Measurements from ENCODE around the gene SCLT1.
"Not testable (repeated sequence)": the region's sequence is repeated elsewhere in the genome, so short reads cannot be mapped to it uniquely, and the experiment has no call there.

SCLT1 gene

DNA sequence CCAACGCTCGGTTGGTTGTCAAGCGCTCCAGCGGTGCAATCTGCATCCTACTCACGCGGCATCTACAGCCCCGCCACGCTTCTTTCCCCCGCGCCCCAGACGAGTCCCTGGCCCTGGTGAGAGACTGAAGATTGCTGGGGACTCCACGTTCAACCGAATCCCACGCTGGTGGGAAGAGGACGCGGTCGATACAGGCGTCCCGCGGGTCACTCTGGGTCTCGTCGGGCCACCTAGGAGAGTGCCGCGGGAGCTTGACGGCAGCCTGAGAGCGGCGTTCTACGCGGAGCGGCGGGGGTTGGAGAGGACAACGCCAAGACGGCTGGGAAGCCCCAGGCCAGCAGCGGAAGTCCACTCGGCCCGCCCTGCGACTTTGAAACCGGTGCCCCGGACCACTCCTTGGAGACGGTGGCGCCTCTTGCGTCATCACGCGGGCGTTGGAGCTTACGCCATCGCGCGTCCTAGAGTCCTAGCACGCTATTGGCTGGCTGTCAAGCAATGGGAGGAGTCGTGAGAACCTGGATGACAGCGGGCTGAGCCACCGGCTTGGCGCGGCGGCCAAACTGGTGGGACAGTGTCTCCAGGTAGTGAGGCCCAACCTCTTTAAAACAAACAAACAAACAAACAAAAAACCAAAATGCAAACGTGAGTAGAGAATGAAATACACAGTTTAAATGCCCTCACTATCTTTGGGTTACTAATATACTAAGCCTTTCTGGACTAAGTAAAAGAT, at the start of gene SCLT1:
Gene SCLT1 (minus strand): TSS at position 349 of the 730 bp plus-strand sequence. CDS start 436 bp downstream, outside the sequence.
- peak; percentile 53 to 98 (median 92) for DNase-seq

DNA sequence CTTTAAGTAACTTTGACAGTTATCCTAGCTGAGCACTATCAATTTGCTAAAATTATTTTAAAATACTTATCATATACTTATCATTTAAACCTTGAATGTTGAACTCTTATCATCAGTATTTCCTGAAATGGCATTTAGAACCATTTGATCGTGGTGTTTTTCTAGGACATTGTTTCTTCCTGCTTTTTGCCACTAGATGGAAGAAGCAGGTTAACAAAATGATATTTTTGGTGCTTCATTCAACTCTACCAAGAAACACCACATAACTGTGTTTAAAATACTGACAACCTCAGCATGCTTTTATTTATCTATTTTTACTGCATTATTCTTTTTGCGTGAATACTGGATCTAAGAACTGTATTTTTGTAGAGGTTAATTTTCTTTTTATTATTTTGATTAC, 47.2 kb upstream of the SCLT1 start:
- DNase-seq, result no peak

DNA sequence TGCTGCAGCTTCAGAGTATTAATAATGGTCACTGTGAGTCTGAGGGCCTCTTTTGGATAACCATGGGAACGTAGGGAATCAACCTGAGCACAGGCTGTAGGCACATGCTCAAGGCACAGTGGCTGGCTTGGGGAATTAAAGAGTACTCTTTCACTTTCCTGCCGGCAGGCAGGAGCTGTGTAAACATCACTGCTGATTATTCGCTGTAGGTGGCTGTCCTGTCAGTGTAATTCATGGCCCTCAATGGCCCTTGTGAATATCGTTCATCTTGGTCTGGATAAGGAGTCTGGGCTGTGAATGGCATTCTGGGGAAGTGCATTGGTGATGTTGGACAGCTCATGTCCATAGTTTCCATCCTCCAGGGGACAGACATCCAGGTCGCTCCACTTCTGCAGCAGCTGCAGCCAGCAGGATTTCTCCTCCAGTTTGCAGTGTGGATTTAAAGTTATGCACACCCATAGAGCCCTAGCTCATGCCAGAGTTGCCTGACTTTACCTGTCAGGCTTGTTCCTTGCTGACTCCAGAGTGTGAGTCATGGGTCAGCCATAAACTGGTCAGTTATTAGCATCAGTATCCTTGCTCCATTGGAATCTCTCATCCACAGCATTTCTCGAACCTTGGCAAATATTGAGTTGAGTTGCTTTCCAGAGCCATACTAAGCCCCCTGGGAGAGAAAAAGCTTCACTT, 45.6 kb upstream of the SCLT1 start:
- DNase-seq, result no peak

DNA sequence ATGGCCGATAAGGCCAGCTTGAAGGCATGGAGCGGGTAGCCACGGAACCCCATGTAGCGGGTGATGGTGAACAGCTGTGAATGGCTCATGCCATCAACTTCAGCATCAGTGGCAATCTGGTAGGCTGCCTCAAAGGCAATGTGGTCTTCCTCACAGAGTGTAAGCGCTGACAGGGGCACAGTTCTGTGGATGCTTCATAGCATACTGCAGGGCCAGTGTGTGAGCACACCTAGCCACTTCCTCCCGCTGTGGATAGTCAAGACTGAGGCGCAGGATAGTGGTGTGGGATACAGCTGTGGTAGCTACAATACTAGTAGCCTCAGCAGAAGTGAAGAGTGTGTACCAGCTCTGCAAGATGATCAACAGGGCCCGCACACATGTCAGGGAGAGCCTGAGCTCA, 43.1 kb upstream of the SCLT1 start:
- no peak for DNase-seq

DNA sequence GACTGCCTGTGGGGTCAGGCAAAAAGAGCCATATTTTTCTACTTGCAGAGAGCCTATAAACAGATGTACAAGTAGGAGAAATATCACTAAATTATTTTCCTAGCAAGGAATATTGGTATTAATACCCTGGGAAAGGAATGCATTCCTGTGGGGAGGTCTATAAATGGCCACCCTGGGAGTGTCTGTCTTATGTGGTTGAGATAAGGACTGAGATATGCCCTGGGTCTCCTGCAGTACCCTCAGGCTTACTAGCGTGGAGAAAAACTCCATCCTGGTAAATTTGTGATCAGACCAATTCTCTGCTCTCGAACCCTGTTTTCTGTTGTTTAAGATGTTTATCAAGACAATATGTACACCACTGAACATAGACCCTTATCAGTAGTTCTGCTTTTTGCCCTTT, 38.0 kb upstream of the SCLT1 start:
- DNase-seq, result no peak

DNA sequence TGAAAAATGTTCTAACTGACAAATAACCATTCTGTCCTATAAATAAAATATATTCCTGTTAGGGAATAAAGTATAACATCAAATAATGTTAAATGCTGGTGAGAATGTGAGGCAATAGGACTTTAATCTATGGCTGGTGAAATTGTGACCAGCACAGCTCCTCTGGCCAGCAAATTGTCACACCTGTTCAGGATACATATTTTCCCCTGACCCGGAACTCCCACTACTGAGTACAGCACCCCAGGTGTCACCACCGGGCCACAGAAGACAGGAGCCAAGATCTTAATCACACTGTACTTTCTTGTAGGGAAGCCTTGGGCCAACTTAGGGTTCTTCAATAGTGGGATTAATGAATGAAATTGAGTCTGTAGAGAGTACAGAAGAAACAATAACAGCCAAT, 35.8 kb upstream of the SCLT1 start:
- no peak for DNase-seq

DNA sequence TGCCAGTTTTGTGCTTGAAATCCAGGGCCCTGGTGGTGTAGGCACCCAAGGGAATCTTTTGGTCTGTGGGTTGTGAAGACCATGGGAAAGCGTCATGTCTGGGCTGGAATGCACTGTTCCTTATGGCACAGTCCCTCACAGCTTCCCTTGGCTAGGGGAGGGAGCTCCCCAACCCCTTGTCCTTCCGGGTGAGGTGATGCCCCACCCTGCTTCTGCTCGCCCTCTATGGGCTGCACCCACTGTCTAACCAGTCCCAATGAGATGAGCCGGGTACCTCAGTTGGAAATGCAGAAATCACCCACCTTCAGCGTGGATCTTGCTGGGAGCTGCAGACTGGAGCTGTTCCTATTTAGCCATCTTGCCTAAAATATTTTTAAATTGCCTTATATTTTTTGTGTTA, 33.3 kb upstream of the SCLT1 start:
- not testable (repeated sequence) for DNase-seq

DNA sequence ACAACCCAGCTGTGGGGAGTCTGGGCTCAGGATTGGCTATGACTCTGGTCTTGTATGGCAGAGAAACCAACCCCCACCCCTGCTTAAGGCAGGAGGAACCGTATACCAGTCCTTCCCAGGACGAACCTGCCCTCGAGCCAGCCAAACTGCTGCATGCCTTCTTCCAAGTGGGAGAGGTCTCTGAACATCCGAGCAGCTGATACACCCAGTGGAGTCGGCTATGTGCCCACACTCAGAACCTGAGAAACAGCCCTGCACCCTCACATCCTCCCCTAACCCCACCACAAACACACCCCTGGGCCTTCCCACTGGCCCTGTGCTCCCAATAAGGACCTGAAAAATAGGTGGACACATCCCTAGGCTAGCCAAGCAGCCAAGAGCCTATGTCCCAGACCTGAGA, 24.4 kb upstream of the SCLT1 start:
- no peak for DNase-seq

DNA sequence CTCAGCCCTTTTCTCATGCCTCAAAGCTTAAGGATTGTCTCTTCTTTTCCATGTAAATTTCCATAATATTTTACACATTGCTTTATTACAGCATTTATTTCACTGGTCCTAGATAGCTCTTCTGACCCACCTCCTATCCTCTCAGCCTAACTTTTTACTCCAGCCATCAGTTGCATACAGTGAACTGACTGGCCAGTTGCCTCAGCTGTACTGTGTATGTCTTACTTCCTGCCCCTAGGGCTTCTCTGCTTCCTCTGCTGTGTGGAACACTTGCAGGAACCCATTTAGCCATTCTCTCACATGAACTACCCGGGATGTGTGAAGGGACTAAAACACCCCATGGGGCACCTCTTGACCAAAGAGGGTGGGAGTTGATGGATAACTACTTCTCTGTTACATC, 20.6 kb upstream of the SCLT1 start:
- no peak for DNase-seq

DNA sequence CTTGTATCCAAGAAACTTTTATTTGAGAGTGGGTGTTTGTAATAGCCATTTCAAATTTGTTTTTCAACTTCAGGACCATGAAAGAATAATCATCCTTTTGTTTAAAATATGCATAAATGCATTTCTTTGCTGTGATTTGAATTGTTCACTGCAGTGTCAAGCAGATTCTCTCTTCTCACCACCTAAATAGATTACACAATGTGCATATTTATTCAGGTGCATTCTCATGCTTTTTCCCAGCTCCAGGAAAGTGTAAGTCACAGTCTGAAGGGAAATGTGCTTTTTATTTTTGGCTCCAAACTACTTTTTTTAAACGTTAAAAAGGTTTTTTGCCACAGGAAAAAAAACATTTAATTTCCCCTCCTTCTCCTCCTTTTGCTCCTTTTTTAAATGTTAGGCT, 20.1 kb upstream of the SCLT1 start:
- no peak for DNase-seq

DNA sequence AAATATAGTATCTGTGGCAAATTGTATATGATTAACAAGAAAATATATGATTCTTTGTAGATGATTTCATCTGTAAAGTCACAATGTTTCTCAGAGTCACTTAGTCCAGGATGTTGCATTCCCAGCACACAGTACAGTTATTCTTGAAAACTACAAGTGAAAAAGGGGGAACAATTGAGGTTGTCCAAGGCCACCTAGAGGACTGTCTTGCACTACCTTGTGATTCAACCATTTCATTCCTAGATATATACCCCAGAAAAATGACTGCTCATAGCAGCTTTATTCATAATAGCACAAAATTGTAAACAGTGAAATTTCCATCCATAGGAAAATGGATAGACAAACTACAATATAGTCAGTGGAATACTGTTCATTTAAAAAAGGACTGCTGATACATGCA, 18.6 kb upstream of the SCLT1 start:
- DNase-seq, result no peak

DNA sequence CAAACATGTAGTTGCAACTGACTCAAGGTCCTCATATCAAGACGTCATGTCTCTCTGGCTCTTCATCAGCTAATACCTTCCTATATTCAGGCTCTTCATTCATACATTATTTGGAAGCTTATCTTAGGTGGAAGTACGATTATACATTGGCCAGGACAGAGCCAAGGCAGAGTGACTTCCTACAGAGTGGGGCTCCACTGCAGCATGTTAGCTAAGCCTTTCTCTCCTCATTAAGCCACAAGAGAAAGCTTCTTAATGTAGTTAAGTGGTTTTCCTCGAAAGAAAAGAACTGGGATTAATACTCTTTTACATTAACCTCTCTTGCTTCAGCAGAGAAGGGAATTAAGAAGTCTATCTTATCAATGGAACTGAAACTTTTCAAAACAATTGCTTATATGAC, 17.6 kb upstream of the SCLT1 start:
- no peak for DNase-seq

DNA sequence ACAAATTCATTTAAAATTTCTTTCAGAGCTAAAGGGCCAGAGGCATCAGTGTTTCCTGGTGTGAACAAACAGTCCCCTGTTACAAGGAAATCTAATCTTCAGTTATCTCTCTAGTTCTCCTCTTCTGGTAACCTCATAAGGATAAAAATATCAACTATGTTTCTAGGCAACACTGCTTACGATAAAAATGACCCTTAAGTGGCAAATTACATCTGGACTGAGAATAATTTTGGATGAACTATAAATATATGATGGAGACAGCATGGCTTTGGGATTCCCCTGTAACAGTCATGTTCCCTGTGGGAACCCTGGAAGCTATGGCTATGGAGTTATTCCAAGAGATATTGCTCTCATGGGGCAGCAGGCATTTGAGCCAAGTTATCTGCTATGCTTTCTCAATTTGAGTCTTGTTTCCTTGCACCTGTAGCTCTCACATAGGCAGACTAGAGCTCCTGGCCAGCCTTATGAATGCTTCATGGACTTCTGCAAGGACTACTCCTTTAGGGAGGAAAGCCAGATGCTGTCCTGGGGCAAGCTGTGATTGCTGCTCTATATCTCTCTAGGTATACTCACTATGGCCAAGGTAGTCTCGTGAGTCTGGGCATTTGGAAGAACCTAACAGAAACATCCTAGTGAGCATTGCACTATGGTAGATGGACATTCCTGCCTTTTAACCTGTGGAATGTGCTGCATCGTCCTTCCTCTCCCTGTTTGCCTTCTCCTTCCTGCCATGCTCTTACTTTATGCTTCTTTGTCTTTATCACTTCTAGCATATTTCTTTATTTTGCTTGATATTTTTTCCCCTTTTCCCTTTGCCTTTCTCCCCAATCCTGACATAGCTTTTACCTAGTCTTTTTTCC, 16.9 kb upstream of the SCLT1 start:
- DNase-seq, result no peak

DNA sequence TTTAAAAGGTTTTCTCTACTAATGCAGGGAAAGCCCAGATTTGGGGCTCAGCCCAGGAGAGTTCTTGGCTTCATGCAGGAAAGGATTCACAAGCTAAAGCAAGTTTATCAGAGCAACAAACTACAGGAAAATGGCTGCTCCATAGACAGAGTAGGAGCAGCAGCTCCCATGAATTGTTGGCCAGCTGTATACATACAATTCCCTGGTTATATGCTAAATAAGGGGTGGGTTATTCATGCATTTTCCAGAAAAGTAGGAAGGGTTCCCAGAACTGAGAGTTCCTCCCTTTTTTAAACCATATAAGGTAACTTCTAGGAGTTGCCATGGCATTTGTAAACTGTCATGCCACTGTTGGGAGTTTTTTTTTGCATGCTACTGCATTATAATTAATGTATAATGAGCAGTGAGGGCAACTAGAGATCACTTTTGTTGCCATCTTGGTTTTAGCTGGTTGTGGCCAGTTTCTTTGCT, 5.2 kb upstream of the SCLT1 start:
- no peak for DNase-seq

DNA sequence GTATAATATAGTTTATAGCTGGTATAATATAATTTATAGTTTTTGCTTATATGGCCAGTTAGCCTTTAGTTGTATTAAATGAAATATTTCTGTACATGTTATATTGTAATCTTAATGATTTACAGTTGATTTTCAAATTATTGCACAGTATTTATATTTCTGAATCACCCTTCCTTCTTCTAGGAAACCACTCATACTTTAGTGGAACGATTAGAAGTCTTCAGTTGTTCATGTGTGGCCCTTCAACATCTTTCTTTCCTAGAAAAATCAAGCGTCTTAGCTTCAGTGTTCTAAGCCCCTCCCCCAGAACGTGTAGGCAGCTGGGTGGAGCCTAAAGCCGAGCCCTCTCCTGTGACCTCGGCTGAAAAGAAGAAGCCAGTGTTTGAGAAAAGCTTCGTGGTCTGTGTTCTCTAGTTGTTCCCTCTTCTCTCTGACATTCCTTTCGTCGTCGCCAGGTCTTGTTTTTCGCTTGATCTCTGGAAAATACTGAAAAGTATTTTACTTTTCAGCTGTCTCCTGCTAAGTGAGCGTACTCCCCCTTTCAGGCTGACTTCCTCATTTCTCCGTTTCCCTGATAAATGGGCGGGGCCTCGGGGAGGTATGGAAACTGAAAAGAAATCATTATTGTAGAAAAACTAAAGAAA, 2.6 kb upstream of the SCLT1 start, which contains the start of gene C4orf33:
Gene C4orf33 (plus strand): TSS at position 342 of the 644 bp plus-strand sequence. CDS start 6,459 bp downstream, outside the sequence.
- DNase-seq, result peak in 12 of 14 donors; percentile 26 to 63 (median 48)

DNA sequence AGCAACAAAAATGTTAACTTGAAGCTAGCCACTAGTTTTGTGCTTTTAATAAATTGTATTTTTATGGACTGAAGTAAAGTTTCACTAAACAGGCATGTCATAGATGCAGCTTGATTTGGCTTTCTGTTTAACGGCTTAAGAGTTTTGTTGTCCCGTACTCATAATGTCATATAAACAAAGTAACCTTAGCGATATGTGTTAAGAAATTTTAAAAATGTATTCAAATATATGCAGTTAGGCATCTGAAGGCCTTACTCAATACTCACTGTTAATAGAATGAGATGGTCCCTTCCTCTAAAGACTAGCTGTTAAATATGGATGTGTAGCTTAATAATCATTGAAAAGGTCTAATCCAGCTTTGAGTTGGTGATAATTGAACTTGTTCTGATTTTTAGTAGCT, 1.0 kb upstream of the SCLT1 start:
- no peak for DNase-seq

DNA sequence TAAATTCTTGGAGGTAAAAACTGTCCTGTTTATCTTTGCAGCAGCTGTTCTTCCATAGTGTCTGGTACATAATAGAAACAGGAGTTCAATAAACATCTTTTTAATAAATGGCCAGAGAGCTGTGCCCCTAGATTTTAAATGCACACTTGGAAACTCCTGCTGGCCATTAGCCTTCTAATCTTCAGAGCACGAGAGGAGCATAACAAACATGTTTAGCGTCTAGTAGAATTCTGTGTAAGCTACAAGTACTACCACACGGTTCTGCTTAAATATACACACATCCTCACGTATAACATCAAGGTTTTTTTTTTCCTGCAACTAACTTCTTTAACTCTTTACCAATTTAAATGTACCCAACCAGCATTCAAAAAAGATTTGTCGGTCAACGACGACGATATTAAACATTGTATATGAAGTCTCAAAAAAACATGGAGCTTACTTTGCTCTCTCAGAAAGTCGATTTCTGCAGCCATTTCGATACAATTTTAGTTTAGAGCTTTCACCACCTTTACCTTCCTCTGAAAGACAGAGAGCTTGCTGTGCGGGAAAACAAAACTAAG, 628 bp downstream of the SCLT1 start:
- peak in 1 of 14 donors; percentile 35 for DNase-seq

DNA sequence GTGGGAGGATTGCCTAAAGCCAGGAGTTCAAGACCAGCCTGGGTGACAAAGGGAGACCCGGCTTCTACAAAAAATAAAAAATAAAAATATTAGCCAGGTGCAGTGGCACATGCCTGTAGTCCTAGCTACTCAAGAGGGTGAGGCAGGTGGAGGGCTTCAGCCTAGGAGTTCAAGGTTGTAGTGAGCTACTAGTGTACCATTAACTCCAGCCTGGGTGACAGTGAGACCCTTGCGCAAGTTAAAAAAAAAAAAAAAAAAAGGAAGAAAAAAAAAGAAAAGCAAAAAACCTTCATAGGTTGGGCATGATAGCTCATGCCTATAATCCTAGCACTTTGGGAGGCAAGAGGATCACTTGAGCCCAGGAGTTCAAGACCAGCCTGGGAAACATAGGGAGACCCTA, 5.8 kb downstream of the SCLT1 start:
- DNase-seq, result no peak

DNA sequence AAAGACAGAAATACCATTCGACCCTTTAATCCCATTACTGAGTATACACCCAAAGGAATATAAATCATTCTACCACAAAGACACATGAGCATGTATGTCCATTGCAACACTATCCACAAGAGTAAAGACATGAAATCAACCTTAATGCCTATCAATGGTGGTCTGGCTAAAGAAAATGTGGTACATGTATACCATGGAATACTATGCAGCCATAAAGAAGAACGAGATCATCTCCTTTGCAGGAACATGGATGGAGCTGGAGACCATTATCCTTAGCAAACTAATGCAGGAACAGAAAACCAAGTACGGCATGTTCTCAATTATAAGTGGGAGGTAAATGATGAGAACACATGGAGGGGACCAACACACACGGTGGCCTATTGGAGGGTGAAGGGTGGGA, 7.9 kb downstream of the SCLT1 start:
- no peak for DNase-seq

DNA sequence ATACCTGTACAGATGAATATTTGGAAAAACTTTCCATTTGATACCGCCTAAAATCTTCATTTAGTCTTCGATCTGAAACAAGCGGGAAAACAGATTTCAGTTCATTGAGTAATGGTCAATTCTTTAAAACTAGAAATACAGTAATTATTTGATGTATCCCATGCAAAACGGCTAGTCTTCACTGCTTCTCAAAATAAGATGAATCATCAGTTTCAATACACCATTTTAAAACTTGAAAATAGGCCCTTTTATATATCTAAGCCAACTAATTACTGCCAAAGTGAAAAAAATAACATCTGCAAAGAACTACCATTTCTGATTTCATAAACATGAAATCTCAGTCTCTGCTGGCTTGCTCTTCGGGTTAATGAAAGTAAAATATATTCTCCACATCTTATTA, 11.0 kb downstream of the SCLT1 start:
- DNase-seq, result no peak

DNA sequence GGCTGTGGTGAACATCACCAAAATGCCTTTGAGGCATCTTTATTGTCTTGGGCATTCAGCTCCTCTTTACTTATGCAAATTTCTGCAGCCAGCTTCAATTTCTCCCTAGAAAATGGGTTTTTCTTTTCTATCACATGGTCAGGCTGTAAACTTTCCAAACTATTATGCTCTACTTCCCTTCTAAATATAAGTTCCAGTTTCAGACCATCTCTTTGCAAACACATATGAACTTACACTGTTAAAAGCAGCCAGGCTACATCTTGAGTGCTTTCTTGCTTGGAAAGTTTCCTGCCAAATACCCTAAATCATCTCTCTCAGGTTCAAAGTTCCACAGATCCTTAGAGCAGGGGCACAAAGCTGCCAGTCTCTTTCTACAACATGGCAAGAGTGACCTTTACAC, 13.2 kb downstream of the SCLT1 start:
- DNase-seq, result no peak

DNA sequence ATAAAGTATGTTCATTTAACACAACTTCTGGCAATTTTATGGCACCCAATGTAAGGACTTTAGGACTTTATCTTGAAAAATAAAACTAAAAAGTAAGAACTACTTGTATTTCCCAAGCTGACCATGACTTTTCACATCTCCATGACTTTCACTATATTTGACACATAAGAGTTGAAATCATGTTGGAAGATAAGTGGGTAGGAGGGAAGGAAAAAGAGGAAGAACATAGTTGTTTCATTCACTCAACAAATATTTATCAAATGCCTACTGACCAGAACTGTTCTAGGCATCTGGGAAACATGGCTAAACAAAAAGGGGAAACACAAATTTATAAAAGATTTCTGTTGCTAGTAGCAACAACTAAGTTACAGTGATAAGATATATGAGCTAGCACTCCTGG, 16.0 kb downstream of the SCLT1 start:
- DNase-seq, result no peak
